ENCODE data around the gene CABLES1.

DNA sequence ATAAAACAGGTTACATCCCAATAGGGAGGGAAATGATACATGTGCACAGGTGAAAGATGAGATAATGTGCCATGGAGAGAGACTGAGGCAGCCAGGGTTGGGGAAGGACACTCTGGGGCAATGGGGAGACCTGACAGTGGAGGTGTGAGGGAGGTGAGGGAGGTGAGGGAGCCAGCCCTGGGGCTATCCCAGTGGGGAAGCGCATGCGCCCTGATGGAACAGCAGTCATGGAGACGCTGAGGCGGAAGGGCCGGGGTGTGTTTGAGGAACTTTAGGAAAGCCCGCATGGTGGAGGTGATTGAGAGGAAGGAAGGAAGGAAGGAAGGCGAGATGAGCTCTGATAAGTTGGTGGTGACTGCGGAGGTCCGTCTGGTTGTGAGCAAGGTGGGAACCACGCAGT, 66.5 kb downstream of the CABLES1 start:
- TF ChIP-seq EZH2 (IDR thresholded peaks at IDR 0.05): no peak
- TF ChIP-seq POLR2AphosphoS5 (IDR thresholded peaks at IDR 0.05; ENCODE audit: borderline replicate concordance, low read depth, low read length): no peak

Data from SK-N-MC (cell line).